GM23338 (cell line): ENCODE data around the gene VILL. TPM values are rescaled to one million over a fixed set of nuclear protein-coding genes. Genes with fewer than 3 reads are reported as not detected.

ENCODE experiments used
- ATAC-seq: fragments of 200-7000 bp; cut with Tn5 transposase; 3 replicates; pipeline ENCODE4 v1.9.1; 2020
- DNase-seq: peaks from one replicate; pipeline ENCODE4 v3.0.0-alpha.2; 2015; ENCODE audit warnings: low spot score
- H2AFZ ChIP-seq: fragments of 200-600 bp; sonication (generic); 2 replicates; pipeline ENCODE4 v1.8.0; 2016; ENCODE audit warnings: antibody characterized with exemption, mild to moderate bottlenecking, moderate library complexity
- H3F3A ChIP-seq: fragments of 200-600 bp; sonication (generic); replicated peaks from 2 replicates; pipeline ENCODE4 v1.8.0; 2017; ENCODE audit warnings: antibody characterized with exemption, mixed run types, low read depth
- H3K27ac ChIP-seq: fragments of 200-600 bp; sonication (generic); 2 replicates; pipeline ENCODE4 v1.6.1; 2016; ENCODE audit warnings: low read depth
- H3K27me3 ChIP-seq: fragments of 200-600 bp; sonication (generic); 2 replicates; pipeline ENCODE4 v1.8.0; 2016; ENCODE audit warnings: mild to moderate bottlenecking, mixed run types, moderate library complexity; ENCODE audit not compliant: insufficient read depth
- H3K36me3 ChIP-seq: fragments of 200-600 bp; sonication (generic); 2 replicates; pipeline ENCODE4 v1.8.0; 2016; ENCODE audit warnings: mild to moderate bottlenecking; ENCODE audit not compliant: insufficient read depth
- H3K4me1 ChIP-seq: fragments of 200-600 bp; sonication (generic); 2 replicates; pipeline ENCODE4 v1.8.0; 2016; ENCODE audit warnings: mild to moderate bottlenecking, moderate library complexity; ENCODE audit not compliant: insufficient read depth
- H3K4me2 ChIP-seq: fragments of 200-600 bp; sonication (generic); 2 replicates; pipeline ENCODE4 v1.7.1; 2017; ENCODE audit warnings: mixed run types
- H3K4me3 ChIP-seq: fragments of 200-600 bp; sonication (generic); 2 replicates; pipeline ENCODE4 v1.6.1; 2016; ENCODE audit warnings: mixed run types
- H3K79me2 ChIP-seq: fragments of 200-600 bp; sonication (generic); replicated peaks from 2 replicates; pipeline ENCODE4 v1.8.0; 2017; ENCODE audit warnings: mild to moderate bottlenecking; ENCODE audit not compliant: insufficient read depth
- H3K9me2 ChIP-seq: fragments of 200-600 bp; sonication (generic); 2 replicates; pipeline ENCODE4 v1.8.0; 2017; ENCODE audit not compliant: insufficient read depth
- H4K20me1 ChIP-seq: fragments of 200-600 bp; sonication (generic); replicated peaks from 2 replicates; pipeline ENCODE4 v1.8.0; 2017; ENCODE audit warnings: mild to moderate bottlenecking; ENCODE audit not compliant: insufficient read depth
- H3K27ac Mint-ChIP-seq: 2 replicates; pipeline ENCODE4 v1.8.0; 2020; ENCODE audit warnings: inconsistent platforms, mild to moderate bottlenecking, moderate library complexity, mixed read lengths
- H3K27me3 Mint-ChIP-seq: 3 replicates; pipeline ENCODE4 v1.8.0; 2022; ENCODE audit warnings: low read depth, mild to moderate bottlenecking, moderate library complexity, mixed read lengths, inconsistent platforms; ENCODE audit not compliant: insufficient read depth, poor library complexity
- H3K36me3 Mint-ChIP-seq: 3 replicates; pipeline ENCODE4 v1.8.0; 2021; ENCODE audit warnings: low read depth, mild to moderate bottlenecking, inconsistent platforms, moderate library complexity, mixed read lengths
- H3K4me1 Mint-ChIP-seq: 3 replicates; pipeline ENCODE4 v1.8.0; 2020; ENCODE audit warnings: mild to moderate bottlenecking, inconsistent platforms, mixed read lengths
- H3K4me3 Mint-ChIP-seq: 3 replicates; pipeline ENCODE4 v1.8.0; 2021; ENCODE audit warnings: moderate library complexity, mild to moderate bottlenecking, inconsistent platforms, mixed read lengths
- H3K9me3 Mint-ChIP-seq: 3 replicates; pipeline ENCODE4 v1.8.0; 2020; ENCODE audit warnings: moderate library complexity, mild to moderate bottlenecking, inconsistent platforms, mixed read lengths
- CREB1 ChIP-seq: fragments of 250-450 bp; sonication (Bioruptor Pico); IDR thresholded peaks from 2 replicates; pipeline ENCODE4 v1.5.0; 2020; ENCODE audit warnings: low read depth, mild to moderate bottlenecking, moderate library complexity
- EZH2phosphoT487 ChIP-seq: fragments of 200-600 bp; sonication (generic); IDR thresholded peaks from one replicate; pipeline ENCODE4 v1.8.1; 2018; ENCODE audit warnings: antibody characterized with exemption; ENCODE audit not compliant: unreplicated experiment
- JUNB ChIP-seq: IDR thresholded peaks from one replicate; pipeline ENCODE4 v1.6.1; 2016; ENCODE audit warnings: antibody characterized with exemption; ENCODE audit not compliant: unreplicated experiment
- NANOG ChIP-seq: IDR thresholded peaks from 2 replicates; pipeline ENCODE4 v1.6.1; 2016; ENCODE audit warnings: antibody characterized with exemption, borderline replicate concordance
- POLR2AphosphoS5 ChIP-seq: IDR thresholded peaks from 2 replicates; pipeline ENCODE4 v1.6.1; 2016; ENCODE audit warnings: antibody characterized with exemption, low read depth
- STAT1 ChIP-seq: IDR thresholded peaks from one replicate; pipeline ENCODE4 v1.6.1; 2016; ENCODE audit warnings: antibody characterized with exemption; ENCODE audit not compliant: unreplicated experiment
- ZNF114 ChIP-seq: fragments of 250-450 bp; sonication (Bioruptor Pico); IDR thresholded peaks from 2 replicates; pipeline ENCODE4 v1.5.0; 2020; ENCODE audit warnings: mild to moderate bottlenecking, moderate library complexity
- ZNF331 ChIP-seq: fragments of 250-450 bp; sonication (Bioruptor Pico); IDR thresholded peaks from 2 replicates; pipeline ENCODE4 v1.5.0; 2020; ENCODE audit warnings: low read depth, mild to moderate bottlenecking, moderate library complexity
- ZNF462 ChIP-seq: fragments of 250-450 bp; sonication (Bioruptor Pico); IDR thresholded peaks from 2 replicates; pipeline ENCODE4 v1.5.0; 2020; ENCODE audit warnings: mild to moderate bottlenecking, moderate library complexity
- polyA plus RNA-seq: library from polyadenylated mRNA; unstranded; fragments of >200 nt; fragmentation: Nextera tagmentation; extraction: Ambion mirVana; gene quantifications from 2 replicates; pipeline ENCODE4 v1.2.1, GENCODE V29; 2016
- total RNA-seq: library from RNA; depleted of rRNA; stranded (reverse); fragments of >200 nt; shearing (Covaris generic); gene quantifications from 2 replicates; pipeline ENCODE4 v1.2.3, GENCODE V29; 2014

Gene VILL
- total and polyA plus RNA-seq, 2 experiments from 2014 or later: 2.7 to 9.8 TPM

GRCh38 chr3:37997791-37998370 lies 7.3 kb downstream of the VILL start (continued):
- TF ChIP-seq ZNF114: no peak
- no peak for TF ChIP-seq NANOG
- no peak for TF ChIP-seq CREB1
- TF ChIP-seq ZNF462: no peak
- TF ChIP-seq JUNB: no peak

GRCh38 chr3:37999836-38000235 lies 9.2 kb downstream of the VILL start:
- Mint-ChIP-seq H3K4me3 (peak overlapping the region; percentile 70; the same call in 1 of the 3 replicates), H3K27ac (no peak overlapping the region), H3K27me3 (peaks cover 11% of the 10 kb centered on the region), H3K4me1 (peaks cover 17% of the 10 kb centered on the region), H3K36me3 (peaks cover 3% of the 10 kb centered on the region; the same call in 1 of the 3 replicates), H3K9me3 (no peaks in the 10 kb centered on the region)
- ATAC-seq (no peak), DNase-seq (no peak)
- no peak overlapping the region for H3K4me2 ChIP-seq
- H4K20me1 ChIP-seq: no peaks in the 10 kb centered on the region
- H3K4me1 ChIP-seq: peaks cover 9% of the 10 kb centered on the region
- H3F3A ChIP-seq: no peaks in the 10 kb centered on the region
- no peaks in the 10 kb centered on the region for H3K9me2 ChIP-seq
- H3K27me3 ChIP-seq: no peaks in the 10 kb centered on the region; the same call in 1 of the 2 replicates
- H3K36me3 ChIP-seq: no peaks in the 10 kb centered on the region
- no peak overlapping the region for H3K27ac ChIP-seq
- H2AFZ ChIP-seq: no peak overlapping the region
- no peaks in the 10 kb centered on the region for H3K79me2 ChIP-seq
- no peak overlapping the region; the same call in 1 of the 2 replicates for H3K4me3 ChIP-seq
- no peak for TF ChIP-seq ZNF462
- no peak for TF ChIP-seq POLR2AphosphoS5
- no peak for TF ChIP-seq ZNF331 (CRISPR knock-in tag)
- TF ChIP-seq CREB1: no peak
- no peak for TF ChIP-seq NANOG
- no peak for TF ChIP-seq JUNB
- TF ChIP-seq STAT1: no peak
- no peak for TF ChIP-seq EZH2phosphoT487
